K562 (cell line): Measurements from ENCODE around the gene ARHGEF7. TPM values are rescaled to one million over a fixed set of nuclear protein-coding genes. Genes with fewer than 3 reads are reported as not detected.

ENCODE experiments used
- CREB3 ChIP-seq: fragments of 450-650 bp; conservative IDR thresholded peaks from 2 replicates; pipeline ENCODE4 v1.6.1; 2016; ENCODE audit warnings: missing genetic modification characterization, low read depth, mild to moderate bottlenecking, missing compliant biosample characterization, moderate library complexity
- LARP7 ChIP-seq: fragments of 450-650 bp; IDR thresholded peaks from 2 replicates; pipeline ENCODE4 v1.6.1; 2016
- MCM7 ChIP-seq, 2 experiments: fragments of 450-650 bp; IDR thresholded peaks; 2 replicates each; pipeline ENCODE4 v1.6.1; 2016 to 2018
- NFE2L1 ChIP-seq: fragments of 450-650 bp; IDR thresholded peaks from 2 replicates; pipeline ENCODE4 v1.6.1; 2016; ENCODE audit warnings: missing genetic modification characterization, low read depth, mild to moderate bottlenecking, missing compliant biosample characterization, moderate library complexity, borderline replicate concordance
- NUFIP1 ChIP-seq: fragments of 450-650 bp; IDR thresholded peaks from 2 replicates; pipeline ENCODE4 v1.6.1; 2018; ENCODE audit not compliant: partially characterized antibody
- PHF21A ChIP-seq: fragments of 450-650 bp; IDR thresholded peaks from 2 replicates; pipeline ENCODE4 v1.6.1; 2017; ENCODE audit warnings: low read depth, borderline replicate concordance
- SIN3A ChIP-seq, 2 experiments: fragments of 150-350 bp in 1 of 2; IDR thresholded peaks; 2 replicates each; pipeline ENCODE4 v1.6.1; 2011 to 2016; ENCODE audit warnings: borderline replicate concordance in 2 of 2, low read depth in 2 of 2, low read length in 2 of 2, mild to moderate bottlenecking in 2 of 2, moderate library complexity in 2 of 2; ENCODE audit not compliant: control insufficient read depth in 1 of 2
- SMC3 ChIP-seq: conservative IDR thresholded peaks from 2 replicates; pipeline ENCODE4 v1.6.1; 2011; ENCODE audit warnings: low read depth, low read length, improper control_type of control experiment; ENCODE audit not compliant: insufficient read depth
- TCF3 ChIP-seq: sonication (generic); formaldehyde crosslinking; IDR thresholded peaks from 2 replicates; pipeline ENCODE4 v1.4.0; 2020; ENCODE audit warnings: mild to moderate bottlenecking, missing genetic modification reagents
- ZBTB49 ChIP-seq: sonication (generic); formaldehyde crosslinking; IDR thresholded peaks from 2 replicates; pipeline ENCODE4 v1.8.0; 2022; ENCODE audit warnings: missing genetic modification reagents, mild to moderate bottlenecking, borderline replicate concordance
- ZNF511 ChIP-seq: sonication (generic); formaldehyde crosslinking; IDR thresholded peaks from 2 replicates; pipeline ENCODE4 v1.8.0; 2022; ENCODE audit warnings: mild to moderate bottlenecking, missing genetic modification reagents
- polyA plus RNA-seq, 8 experiments: library from polyadenylated mRNA; depleted of rRNA in 4 of 8; stranded (reverse) in 5 of 8; unstranded in 3 of 8; fragments of >200 nt; fragmentation: Nextera tagmentation in 2 of 8; fragmentation: Illumina TruSeq in 1 of 8; extraction: Ambion mirVana in 2 of 8; extraction: Trizol in 1 of 8; gene quantifications; 2 replicates each; pipeline versions ENCODE4 v1.2.1 to v1.2.3, GENCODE V29; 2011 to 2014; ENCODE audit warnings: inconsistent platforms in 1 of 8, missing spikeins in 1 of 8
- total RNA-seq, 7 experiments: library from RNA; depleted of rRNA in 6 of 7; stranded (reverse); fragments of >200 nt in 6 of 7; fragmentation: Illumina TruSeq in 2 of 7; extraction: Trizol in 2 of 7; gene quantifications; 2 replicates each; pipeline versions ENCODE4 v1.2.1 to v1.2.3, GENCODE V29; 2011 to 2021; ENCODE audit warnings: low replicate concordance in 1 of 7

Gene ARHGEF7
- total and polyA plus RNA-seq, 9 of the 15 experiments (the other 6 are each of a cell fraction or from before 2014, with no cell fraction given): 2.1 to 26.8 (median 17.5) TPM

GRCh38 chr13:111090169-111090568 lies 24.9 kb upstream of the ARHGEF7 start (continued):
- TF ChIP-seq ZBTB49 (CRISPR knock-in tag) (no peak), PHF21A (no peak), SMC3 (no peak), ZNF511 (CRISPR knock-in tag) (no peak), TCF3 (CRISPR knock-in tag) (no peak), MCM7 (IDR thresholded peaks at IDR 0.05) (no peak), LARP7 (no peak), SIN3A (IDR thresholded peaks at IDR 0.05; ENCODE audit: borderline replicate concordance in 2 of 2, control insufficient read depth in 1 of 2, low read depth in 2 of 2, low read length in 2 of 2) (no peak), NUFIP1 (no peak), NFE2L1 (tag) (no peak), CREB3 (tag) (no peak)
